Psoas muscle (tissue), 8 donors: Measurements from ENCODE around the gene DCTN2. TPM values are rescaled to one million over a fixed set of nuclear protein-coding genes. Genes with fewer than 3 reads are reported as not detected.

Experiments used
- ATAC-seq, 4 donors: fragments of 200-7000 bp; cut with Tn5 transposase; one replicate each; pipeline ENCODE4 v1.9.1; 2020; ENCODE audit warnings: moderate library complexity in 3 of 4, mild to moderate bottlenecking in 2 of 4
- DNase-seq, 2 donors: peaks; one replicate each; pipeline ENCODE4 v3.0.0-alpha.2; 2020
- H3K27ac ChIP-seq: fragments of 200-600 bp; one replicate; pipeline ENCODE4 v1.8.0; 2022
- H3K27me3 ChIP-seq, 3 donors: fragments of 200-600 bp in 1 of 3; one replicate each; pipeline versions ENCODE4 v1.6.1 to v1.8.0; 2013 to 2022; ENCODE audit warnings: low read length in 2 of 3, mild to moderate bottlenecking in 2 of 3, moderate library complexity in 1 of 3; ENCODE audit not compliant: insufficient read depth in 3 of 3
- H3K36me3 ChIP-seq, 2 donors: fragments of 200-600 bp in 1 of 2; one replicate each; pipeline versions ENCODE4 v1.6.1 to v1.8.0; 2013 to 2022; ENCODE audit warnings: low read depth in 1 of 2, mild to moderate bottlenecking in 1 of 2, moderate library complexity in 1 of 2; ENCODE audit not compliant: insufficient read depth in 1 of 2
- H3K4me1 ChIP-seq: fragments of 200-600 bp; one replicate; pipeline ENCODE4 v1.8.0; 2022
- H3K4me3 ChIP-seq: fragments of 200-600 bp; one replicate; pipeline ENCODE4 v1.8.0; 2022; ENCODE audit warnings: mild to moderate bottlenecking
- H3K9me3 ChIP-seq: fragments of 200-600 bp; one replicate; pipeline ENCODE4 v1.8.0; 2022
- WGBS, 3 donors: extraction: QIAGEN DNeasy Blood & Tissue Kit; methylation state at CpG; one replicate each; pipeline versions ENCODE4 v1.1.6 to v1.1.7; 2013; 5-methylcytosine and 5-hydroxymethylcytosine counted together
- intact Hi-C, 2 donors: fragments of 100-400 bp; cut with DNase I; formaldehyde crosslinking; loops; one replicate each; pipeline versions ENCODE4 v1.11.0 to v1.14.2; 2022
- polyA plus RNA-seq, 3 donors: library from polyadenylated mRNA; stranded (reverse); fragments of 200-250 nt; gene quantifications; one replicate each; pipeline ENCODE4 v1.2.3, GENCODE V29; 2013
- total RNA-seq, 4 donors: library from RNA; stranded (reverse); fragmentation: NEBNext Ultra II Directional in 2 of 4; extraction: Animal tissue kit (Norgen Biotek cat#: 25700) in 2 of 4; gene quantifications; one replicate each; pipeline versions ENCODE4 v1.2.1 to v1.2.4, GENCODE V29; 2021 to 2023
- TF ChIP-seq, protein P1 (sequence below): fragments of 200-600 bp; IDR thresholded peaks from one replicate; pipeline ENCODE4 v1.8.0; 2022; ENCODE audit warnings: antibody characterized with exemption
- donor health status: healthy with polysubstance abuse.
- donor health status: DM: no; HTN: no; CAD: no; lungs with moderate emphysema.
- donor health status: Bipolar disorder and iron deficiency.
- donor health status: healthy.
- donor health status: DM: yes; HTN: yes; CAD: no.
- donor health status: DM: no; HTN: no; CAD: no.
- donor health status: DM: no; HTN: no; CAD: no.
- donor health status: DM: yes; HTN: yes; CAD: no.

Gene DCTN2
- total and polyA plus RNA-seq, 7 donors = 91.0 to 165 (median 108) TPM

GRCh38 chr12:57579011-57579410 lies 32.0 kb upstream of the DCTN2 start:
- no peak overlapping the region for H3K27ac ChIP-seq
- no peaks in the 10 kb centered on the region for H3K36me3 ChIP-seq
- H3K9me3 ChIP-seq = no peaks in the 10 kb centered on the region
- intact Hi-C loops = no loop called here
- ATAC-seq (no peak), DNase-seq (no peak)
- no peak overlapping the region for H3K4me3 ChIP-seq
- no peaks in the 10 kb centered on the region for H3K4me1 ChIP-seq
- TF ChIP-seq, protein P1, sequence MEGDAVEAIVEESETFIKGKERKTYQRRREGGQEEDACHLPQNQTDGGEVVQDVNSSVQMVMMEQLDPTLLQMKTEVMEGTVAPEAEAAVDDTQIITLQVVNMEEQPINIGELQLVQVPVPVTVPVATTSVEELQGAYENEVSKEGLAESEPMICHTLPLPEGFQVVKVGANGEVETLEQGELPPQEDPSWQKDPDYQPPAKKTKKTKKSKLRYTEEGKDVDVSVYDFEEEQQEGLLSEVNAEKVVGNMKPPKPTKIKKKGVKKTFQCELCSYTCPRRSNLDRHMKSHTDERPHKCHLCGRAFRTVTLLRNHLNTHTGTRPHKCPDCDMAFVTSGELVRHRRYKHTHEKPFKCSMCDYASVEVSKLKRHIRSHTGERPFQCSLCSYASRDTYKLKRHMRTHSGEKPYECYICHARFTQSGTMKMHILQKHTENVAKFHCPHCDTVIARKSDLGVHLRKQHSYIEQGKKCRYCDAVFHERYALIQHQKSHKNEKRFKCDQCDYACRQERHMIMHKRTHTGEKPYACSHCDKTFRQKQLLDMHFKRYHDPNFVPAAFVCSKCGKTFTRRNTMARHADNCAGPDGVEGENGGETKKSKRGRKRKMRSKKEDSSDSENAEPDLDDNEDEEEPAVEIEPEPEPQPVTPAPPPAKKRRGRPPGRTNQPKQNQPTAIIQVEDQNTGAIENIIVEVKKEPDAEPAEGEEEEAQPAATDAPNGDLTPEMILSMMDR = no peak
- 72 to 83% (median 74%) methylated on average over 2 of the region's 2 CpGs for WGBS, 3 donors
- H3K27me3 ChIP-seq = peaks cover 0 to 10% (median 2%) of the 10 kb centered on the region in 3 donors

DNA sequence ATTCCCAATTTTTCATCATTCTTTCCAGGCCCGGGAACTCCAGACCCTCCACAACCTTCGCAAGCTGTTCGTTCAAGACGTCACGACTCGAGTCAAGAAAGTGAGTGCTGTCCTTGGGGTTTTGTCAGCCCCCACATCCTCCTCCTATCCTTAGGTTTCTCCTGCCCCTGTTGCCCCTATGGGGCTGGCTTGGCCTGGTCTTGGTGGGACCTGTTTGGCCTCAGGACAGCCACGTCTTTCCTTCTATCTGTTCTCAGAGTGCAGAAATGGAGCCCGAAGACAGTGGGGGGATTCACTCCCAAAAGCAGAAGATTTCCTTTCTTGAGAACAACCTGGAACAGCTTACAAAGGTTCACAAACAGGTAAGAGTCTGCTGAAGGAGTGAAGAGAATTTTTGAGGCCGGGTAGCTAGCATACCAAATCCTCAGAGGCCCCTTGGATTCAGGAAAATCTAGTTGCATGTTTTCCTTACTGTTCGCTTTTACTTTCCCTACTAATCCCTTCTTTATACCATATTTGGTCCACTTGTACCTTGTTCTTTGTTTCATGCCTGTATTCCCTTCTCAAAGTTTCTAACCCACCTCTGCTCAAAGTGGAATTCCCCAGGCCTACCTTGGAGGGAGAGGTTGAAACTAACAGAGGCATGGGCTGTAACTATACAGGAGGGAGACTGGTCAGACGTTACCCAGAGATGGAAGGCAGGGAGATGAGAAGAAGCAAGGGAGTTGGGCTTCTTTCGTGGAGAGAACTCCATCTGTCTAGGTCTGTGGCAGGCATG lies 31.2 kb upstream of the DCTN2 start:
- 79 to 86% (median 84%) methylated on average over 12 of the region's 12 CpGs for WGBS, 3 donors
- Histone ChIP-seq H3K4me1 (no peaks in the 10 kb centered on the region), H3K27me3 (peaks cover 0 to 10% (median 2%) of the 10 kb centered on the region in 3 donors), H3K36me3 (no peaks in the 10 kb centered on the region), H3K4me3 (no peak overlapping the region), H3K27ac (no peak overlapping the region), H3K9me3 (no peaks in the 10 kb centered on the region)
- no peak for ATAC-seq
- TF ChIP-seq, protein P1 = no peak
- DNase-seq = no peak
- intact Hi-C loops = no loop called here

GRCh38 chr12:57576613-57577160 lies 29.7 kb upstream of the DCTN2 start:
- intact Hi-C loops = no loop called here
- Histone ChIP-seq H3K27me3 (peaks cover 0 to 9% (median 2%) of the 10 kb centered on the region in 3 donors), H3K27ac (no peak overlapping the region), H3K4me1 (no peaks in the 10 kb centered on the region), H3K9me3 (no peaks in the 10 kb centered on the region), H3K4me3 (no peak overlapping the region), H3K36me3 (no peaks in the 10 kb centered on the region)
- TF ChIP-seq, protein P1 = no peak
- no peak for ATAC-seq
- 66 to 73% (median 70%) methylated on average over 9 of the region's 9 CpGs for WGBS, 3 donors
- DNase-seq = no peak

- ATAC-seq = no peak
- 74 to 81% (median 75%) methylated on average over 12 of the region's 12 CpGs for WGBS, 3 donors
- H3K27ac ChIP-seq = no peak overlapping the region
- TF ChIP-seq, protein P1 = no peak
- H3K36me3 ChIP-seq = no peaks in the 10 kb centered on the region
- H3K4me1 ChIP-seq = no peaks in the 10 kb centered on the region
- no peaks in the 10 kb centered on the region for H3K9me3 ChIP-seq
- no peak overlapping the region for H3K4me3 ChIP-seq
- intact Hi-C loops = no loop called here
- H3K27me3 ChIP-seq = peaks cover 0 to 10% (median 0%) of the 10 kb centered on the region in 3 donors
- no peak for DNase-seq
Measured at GRCh38 chr12:57575771-57576612, 29.0 kb upstream of the DCTN2 start.
